ENCODE data around the gene TMEM150A.

- TF ChIP-seq FOXJ3 (CRISPR knock-in tag; IDR thresholded peaks at IDR 0.05; ENCODE audit: borderline replicate concordance) (no peak), ELF1 (CRISPR knock-in tag; IDR thresholded peaks at IDR 0.05) (no peak), HOMEZ (CRISPR knock-in tag; IDR thresholded peaks at IDR 0.05; ENCODE audit: low read depth) (peak; percentile 39; the same call in 1 of the 2 replicates), PAXIP1 (CRISPR knock-in tag; conservative IDR thresholded peaks at IDR 0.05) (no peak), MYC (CRISPR knock-in tag; IDR thresholded peaks at IDR 0.05; ENCODE audit: borderline replicate concordance) (no peak), MATR3 (CRISPR knock-in tag; IDR thresholded peaks at IDR 0.05) (no peak), RELA (CRISPR knock-in tag; IDR thresholded peaks at IDR 0.05) (no peak), ZBTB10 (CRISPR knock-in tag; IDR thresholded peaks at IDR 0.05; ENCODE audit: borderline replicate concordance) (no peak), ZNF691 (CRISPR knock-in tag; IDR thresholded peaks at IDR 0.05; ENCODE audit: borderline replicate concordance, low read depth) (no peak), ZBTB3 (CRISPR knock-in tag; IDR thresholded peaks at IDR 0.05; ENCODE audit: borderline replicate concordance, low read depth) (no peak), SRF (IDR thresholded peaks at IDR 0.05; ENCODE audit: low read depth, low read length) (no peak)
- TF ChIP-seq, protein P1, sequence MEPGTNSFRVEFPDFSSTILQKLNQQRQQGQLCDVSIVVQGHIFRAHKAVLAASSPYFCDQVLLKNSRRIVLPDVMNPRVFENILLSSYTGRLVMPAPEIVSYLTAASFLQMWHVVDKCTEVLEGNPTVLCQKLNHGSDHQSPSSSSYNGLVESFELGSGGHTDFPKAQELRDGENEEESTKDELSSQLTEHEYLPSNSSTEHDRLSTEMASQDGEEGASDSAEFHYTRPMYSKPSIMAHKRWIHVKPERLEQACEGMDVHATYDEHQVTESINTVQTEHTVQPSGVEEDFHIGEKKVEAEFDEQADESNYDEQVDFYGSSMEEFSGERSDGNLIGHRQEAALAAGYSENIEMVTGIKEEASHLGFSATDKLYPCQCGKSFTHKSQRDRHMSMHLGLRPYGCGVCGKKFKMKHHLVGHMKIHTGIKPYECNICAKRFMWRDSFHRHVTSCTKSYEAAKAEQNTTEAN (CRISPR knock-in tag; conservative IDR thresholded peaks at IDR 0.05) = no peak
Observed at GRCh38 chr2:85551698-85552678, 50.5 kb downstream of the TMEM150A start.
